GM23338 (cell line): Measurements from ENCODE around the gene CCDC170. TPM values are rescaled to one million over a fixed set of nuclear protein-coding genes. Genes with fewer than 3 reads are reported as not detected.

Experiments
- ATAC-seq: fragments of 200-7000 bp; cut with Tn5 transposase; 3 replicates; pipeline ENCODE4 v1.9.1; 2020
- DNase-seq: peaks from one replicate; pipeline ENCODE4 v3.0.0-alpha.2; 2015; ENCODE audit warnings: low spot score
- H2AFZ ChIP-seq: fragments of 200-600 bp; sonication (generic); 2 replicates; pipeline ENCODE4 v1.8.0; 2016; ENCODE audit warnings: antibody characterized with exemption, mild to moderate bottlenecking, moderate library complexity
- H3F3A ChIP-seq: fragments of 200-600 bp; sonication (generic); replicated peaks from 2 replicates; pipeline ENCODE4 v1.8.0; 2017; ENCODE audit warnings: antibody characterized with exemption, mixed run types, low read depth
- H3K27ac ChIP-seq: fragments of 200-600 bp; sonication (generic); 2 replicates; pipeline ENCODE4 v1.6.1; 2016; ENCODE audit warnings: low read depth
- H3K27me3 ChIP-seq: fragments of 200-600 bp; sonication (generic); 2 replicates; pipeline ENCODE4 v1.8.0; 2016; ENCODE audit warnings: mild to moderate bottlenecking, mixed run types, moderate library complexity; ENCODE audit not compliant: insufficient read depth
- H3K36me3 ChIP-seq: fragments of 200-600 bp; sonication (generic); 2 replicates; pipeline ENCODE4 v1.8.0; 2016; ENCODE audit warnings: mild to moderate bottlenecking; ENCODE audit not compliant: insufficient read depth
- H3K4me1 ChIP-seq: fragments of 200-600 bp; sonication (generic); 2 replicates; pipeline ENCODE4 v1.8.0; 2016; ENCODE audit warnings: mild to moderate bottlenecking, moderate library complexity; ENCODE audit not compliant: insufficient read depth
- H3K4me2 ChIP-seq: fragments of 200-600 bp; sonication (generic); 2 replicates; pipeline ENCODE4 v1.7.1; 2017; ENCODE audit warnings: mixed run types
- H3K4me3 ChIP-seq: fragments of 200-600 bp; sonication (generic); 2 replicates; pipeline ENCODE4 v1.6.1; 2016; ENCODE audit warnings: mixed run types
- H3K79me2 ChIP-seq: fragments of 200-600 bp; sonication (generic); replicated peaks from 2 replicates; pipeline ENCODE4 v1.8.0; 2017; ENCODE audit warnings: mild to moderate bottlenecking; ENCODE audit not compliant: insufficient read depth
- H3K9me2 ChIP-seq: fragments of 200-600 bp; sonication (generic); 2 replicates; pipeline ENCODE4 v1.8.0; 2017; ENCODE audit not compliant: insufficient read depth
- H4K20me1 ChIP-seq: fragments of 200-600 bp; sonication (generic); replicated peaks from 2 replicates; pipeline ENCODE4 v1.8.0; 2017; ENCODE audit warnings: mild to moderate bottlenecking; ENCODE audit not compliant: insufficient read depth
- H3K27ac Mint-ChIP-seq: 2 replicates; pipeline ENCODE4 v1.8.0; 2020; ENCODE audit warnings: inconsistent platforms, mild to moderate bottlenecking, moderate library complexity, mixed read lengths
- H3K27me3 Mint-ChIP-seq: 3 replicates; pipeline ENCODE4 v1.8.0; 2022; ENCODE audit warnings: low read depth, mild to moderate bottlenecking, moderate library complexity, mixed read lengths, inconsistent platforms; ENCODE audit not compliant: insufficient read depth, poor library complexity
- H3K36me3 Mint-ChIP-seq: 3 replicates; pipeline ENCODE4 v1.8.0; 2021; ENCODE audit warnings: low read depth, mild to moderate bottlenecking, inconsistent platforms, moderate library complexity, mixed read lengths
- H3K4me1 Mint-ChIP-seq: 3 replicates; pipeline ENCODE4 v1.8.0; 2020; ENCODE audit warnings: mild to moderate bottlenecking, inconsistent platforms, mixed read lengths
- H3K4me3 Mint-ChIP-seq: 3 replicates; pipeline ENCODE4 v1.8.0; 2021; ENCODE audit warnings: moderate library complexity, mild to moderate bottlenecking, inconsistent platforms, mixed read lengths
- H3K9me3 Mint-ChIP-seq: 3 replicates; pipeline ENCODE4 v1.8.0; 2020; ENCODE audit warnings: moderate library complexity, mild to moderate bottlenecking, inconsistent platforms, mixed read lengths
- CREB1 ChIP-seq: fragments of 250-450 bp; sonication (Bioruptor Pico); IDR thresholded peaks from 2 replicates; pipeline ENCODE4 v1.5.0; 2020; ENCODE audit warnings: low read depth, mild to moderate bottlenecking, moderate library complexity
- EZH2 ChIP-seq: fragments of 200-600 bp; sonication (generic); IDR thresholded peaks from one replicate; pipeline ENCODE4 v1.8.0; 2017; ENCODE audit warnings: antibody characterized with exemption, mild to moderate bottlenecking, low read depth; ENCODE audit not compliant: unreplicated experiment
- EZH2phosphoT487 ChIP-seq: fragments of 200-600 bp; sonication (generic); IDR thresholded peaks from one replicate; pipeline ENCODE4 v1.8.1; 2018; ENCODE audit warnings: antibody characterized with exemption; ENCODE audit not compliant: unreplicated experiment
- NANOG ChIP-seq: IDR thresholded peaks from 2 replicates; pipeline ENCODE4 v1.6.1; 2016; ENCODE audit warnings: antibody characterized with exemption, borderline replicate concordance
- POLR2AphosphoS5 ChIP-seq: IDR thresholded peaks from 2 replicates; pipeline ENCODE4 v1.6.1; 2016; ENCODE audit warnings: antibody characterized with exemption, low read depth
- STAT1 ChIP-seq: IDR thresholded peaks from one replicate; pipeline ENCODE4 v1.6.1; 2016; ENCODE audit warnings: antibody characterized with exemption; ENCODE audit not compliant: unreplicated experiment
- ZNF331 ChIP-seq: fragments of 250-450 bp; sonication (Bioruptor Pico); IDR thresholded peaks from 2 replicates; pipeline ENCODE4 v1.5.0; 2020; ENCODE audit warnings: low read depth, mild to moderate bottlenecking, moderate library complexity
- polyA plus RNA-seq: library from polyadenylated mRNA; unstranded; fragments of >200 nt; fragmentation: Nextera tagmentation; extraction: Ambion mirVana; gene quantifications from 2 replicates; pipeline ENCODE4 v1.2.1, GENCODE V29; 2016
- total RNA-seq: library from RNA; depleted of rRNA; stranded (reverse); fragments of >200 nt; shearing (Covaris generic); gene quantifications from 2 replicates; pipeline ENCODE4 v1.2.3, GENCODE V29; 2014
- TF ChIP-seq, protein P1 (sequence below), 2 experiments: fragments of 200-600 bp in 1 of 2; sonication (generic) in 1 of 2; conservative IDR thresholded peaks; 2 replicates each; pipeline versions ENCODE4 v1.5.1 to v1.6.1; 2016 to 2017; ENCODE audit warnings: antibody characterized with exemption in 2 of 2, low read depth in 2 of 2, mild to moderate bottlenecking in 2 of 2, moderate library complexity in 1 of 2
- TF ChIP-seq, protein P2 (sequence below): IDR thresholded peaks from one replicate; pipeline ENCODE4 v1.6.1; 2018; ENCODE audit warnings: antibody characterized with exemption; ENCODE audit not compliant: unreplicated experiment

The CCDC170 gene
- total and polyA plus RNA-seq, 2 experiments from 2014 or later: 0.18 TPM; not detected in 1

DNA sequence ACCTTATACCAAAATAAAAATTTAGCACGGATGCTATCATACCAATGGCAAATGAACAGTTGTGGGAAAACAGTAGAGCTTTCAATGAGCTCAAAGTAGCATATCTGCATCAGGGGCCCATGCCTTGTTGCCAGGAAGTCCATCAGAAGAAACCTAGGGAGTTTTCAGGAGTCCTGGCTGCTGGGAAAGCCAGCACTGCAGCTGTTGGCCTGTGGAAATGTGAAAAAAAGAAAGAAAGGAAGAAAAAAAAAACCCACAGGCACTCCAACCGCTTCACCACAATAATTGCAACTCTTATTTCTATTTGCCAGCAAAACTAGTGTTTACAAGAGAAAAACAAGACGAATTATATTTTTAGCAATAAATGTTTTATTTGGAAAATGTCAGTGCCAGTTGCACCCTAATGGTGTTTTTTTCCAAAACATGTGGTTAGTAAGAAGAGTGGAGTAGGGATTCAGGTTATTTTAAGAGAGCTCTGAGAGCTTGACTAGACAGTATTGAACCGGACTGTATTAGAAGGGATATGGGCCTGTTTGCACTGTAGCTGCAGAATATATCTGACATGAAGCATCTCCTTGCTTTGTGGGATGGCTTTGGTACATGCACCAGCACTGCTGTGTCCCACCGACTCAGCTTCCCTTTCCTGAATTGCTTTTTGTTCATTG lies 137.3 kb downstream of the CCDC170 start:
- Histone ChIP-seq H3K4me3 (no peak overlapping the region), H2AFZ (no peak overlapping the region), H3K4me1 (peaks cover 20% of the 10 kb centered on the region; the same call in 1 of the 2 replicates), H3K36me3 (no peaks in the 10 kb centered on the region), H3F3A (no peaks in the 10 kb centered on the region), H3K9me2 (no peaks in the 10 kb centered on the region), H3K79me2 (no peaks in the 10 kb centered on the region), H3K27ac (no peak overlapping the region), H3K4me2 (no peak overlapping the region), H4K20me1 (no peaks in the 10 kb centered on the region), H3K27me3 (no peaks in the 10 kb centered on the region)
- no peaks in the 10 kb centered on the region for H3K27me3 Mint-ChIP-seq
- H3K36me3 Mint-ChIP-seq: no peaks in the 10 kb centered on the region
- H3K4me1 Mint-ChIP-seq: peaks cover 20% of the 10 kb centered on the region
- DNase-seq (no peak), ATAC-seq (no peak)
- TF ChIP-seq CREB1 (CRISPR knock-in tag) (no peak), POLR2AphosphoS5 (no peak), ZNF331 (no peak), EZH2phosphoT487 (no peak), STAT1 (no peak), EZH2 (no peak)
- TF ChIP-seq, protein P1, sequence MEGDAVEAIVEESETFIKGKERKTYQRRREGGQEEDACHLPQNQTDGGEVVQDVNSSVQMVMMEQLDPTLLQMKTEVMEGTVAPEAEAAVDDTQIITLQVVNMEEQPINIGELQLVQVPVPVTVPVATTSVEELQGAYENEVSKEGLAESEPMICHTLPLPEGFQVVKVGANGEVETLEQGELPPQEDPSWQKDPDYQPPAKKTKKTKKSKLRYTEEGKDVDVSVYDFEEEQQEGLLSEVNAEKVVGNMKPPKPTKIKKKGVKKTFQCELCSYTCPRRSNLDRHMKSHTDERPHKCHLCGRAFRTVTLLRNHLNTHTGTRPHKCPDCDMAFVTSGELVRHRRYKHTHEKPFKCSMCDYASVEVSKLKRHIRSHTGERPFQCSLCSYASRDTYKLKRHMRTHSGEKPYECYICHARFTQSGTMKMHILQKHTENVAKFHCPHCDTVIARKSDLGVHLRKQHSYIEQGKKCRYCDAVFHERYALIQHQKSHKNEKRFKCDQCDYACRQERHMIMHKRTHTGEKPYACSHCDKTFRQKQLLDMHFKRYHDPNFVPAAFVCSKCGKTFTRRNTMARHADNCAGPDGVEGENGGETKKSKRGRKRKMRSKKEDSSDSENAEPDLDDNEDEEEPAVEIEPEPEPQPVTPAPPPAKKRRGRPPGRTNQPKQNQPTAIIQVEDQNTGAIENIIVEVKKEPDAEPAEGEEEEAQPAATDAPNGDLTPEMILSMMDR (conservative IDR thresholded peaks at IDR 0.05; ENCODE audit: low read depth in 2 of 2): no peak
- H3K9me3 Mint-ChIP-seq: no peaks in the 10 kb centered on the region; the same call in 2 of the 3 replicates
- H3K4me3 Mint-ChIP-seq: no peak overlapping the region
- H3K27ac Mint-ChIP-seq: no peak overlapping the region

DNA sequence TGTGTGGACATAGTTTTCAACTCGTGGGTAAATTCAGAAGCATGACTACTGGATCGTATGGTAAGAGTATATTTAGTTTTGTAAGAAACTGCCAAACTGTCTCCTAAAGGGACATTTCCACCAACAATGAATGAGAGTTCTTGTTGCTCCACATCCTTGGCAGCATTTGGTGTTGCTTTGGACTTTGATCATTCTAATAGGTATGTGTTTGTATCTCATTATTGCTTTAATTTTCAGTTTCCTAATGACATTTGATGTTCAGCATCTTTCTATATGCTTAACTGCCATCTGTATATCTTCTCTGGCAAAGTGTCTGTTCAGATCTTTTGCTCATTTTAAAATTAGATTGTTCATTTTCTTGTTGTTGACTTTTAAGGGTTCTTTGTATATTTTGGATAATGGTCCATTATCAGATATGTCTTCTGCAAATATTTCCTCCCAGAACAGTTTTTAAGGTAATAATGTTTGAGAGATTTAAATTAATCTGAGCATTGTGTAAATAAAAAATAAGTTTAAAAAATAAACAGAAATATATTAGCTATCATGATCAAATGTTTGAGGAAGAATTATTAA lies 138.7 kb downstream of the CCDC170 start:
- Mint-ChIP-seq H3K4me1 (peaks cover 20% of the 10 kb centered on the region), H3K27me3 (no peaks in the 10 kb centered on the region), H3K4me3 (no peak overlapping the region), H3K9me3 (no peaks in the 10 kb centered on the region; the same call in 2 of the 3 replicates), H3K27ac (no peak overlapping the region), H3K36me3 (no peaks in the 10 kb centered on the region)
- Histone ChIP-seq H3K4me2 (no peak overlapping the region), H3K79me2 (no peaks in the 10 kb centered on the region), H2AFZ (no peak overlapping the region), H3K27me3 (no peaks in the 10 kb centered on the region), H4K20me1 (no peaks in the 10 kb centered on the region), H3K4me1 (peaks cover 20% of the 10 kb centered on the region; the same call in 1 of the 2 replicates), H3K4me3 (no peak overlapping the region), H3F3A (no peaks in the 10 kb centered on the region), H3K36me3 (no peaks in the 10 kb centered on the region), H3K9me2 (no peaks in the 10 kb centered on the region), H3K27ac (no peak overlapping the region)
- DNase-seq (no peak), ATAC-seq (no peak)
- TF ChIP-seq, protein P2, sequence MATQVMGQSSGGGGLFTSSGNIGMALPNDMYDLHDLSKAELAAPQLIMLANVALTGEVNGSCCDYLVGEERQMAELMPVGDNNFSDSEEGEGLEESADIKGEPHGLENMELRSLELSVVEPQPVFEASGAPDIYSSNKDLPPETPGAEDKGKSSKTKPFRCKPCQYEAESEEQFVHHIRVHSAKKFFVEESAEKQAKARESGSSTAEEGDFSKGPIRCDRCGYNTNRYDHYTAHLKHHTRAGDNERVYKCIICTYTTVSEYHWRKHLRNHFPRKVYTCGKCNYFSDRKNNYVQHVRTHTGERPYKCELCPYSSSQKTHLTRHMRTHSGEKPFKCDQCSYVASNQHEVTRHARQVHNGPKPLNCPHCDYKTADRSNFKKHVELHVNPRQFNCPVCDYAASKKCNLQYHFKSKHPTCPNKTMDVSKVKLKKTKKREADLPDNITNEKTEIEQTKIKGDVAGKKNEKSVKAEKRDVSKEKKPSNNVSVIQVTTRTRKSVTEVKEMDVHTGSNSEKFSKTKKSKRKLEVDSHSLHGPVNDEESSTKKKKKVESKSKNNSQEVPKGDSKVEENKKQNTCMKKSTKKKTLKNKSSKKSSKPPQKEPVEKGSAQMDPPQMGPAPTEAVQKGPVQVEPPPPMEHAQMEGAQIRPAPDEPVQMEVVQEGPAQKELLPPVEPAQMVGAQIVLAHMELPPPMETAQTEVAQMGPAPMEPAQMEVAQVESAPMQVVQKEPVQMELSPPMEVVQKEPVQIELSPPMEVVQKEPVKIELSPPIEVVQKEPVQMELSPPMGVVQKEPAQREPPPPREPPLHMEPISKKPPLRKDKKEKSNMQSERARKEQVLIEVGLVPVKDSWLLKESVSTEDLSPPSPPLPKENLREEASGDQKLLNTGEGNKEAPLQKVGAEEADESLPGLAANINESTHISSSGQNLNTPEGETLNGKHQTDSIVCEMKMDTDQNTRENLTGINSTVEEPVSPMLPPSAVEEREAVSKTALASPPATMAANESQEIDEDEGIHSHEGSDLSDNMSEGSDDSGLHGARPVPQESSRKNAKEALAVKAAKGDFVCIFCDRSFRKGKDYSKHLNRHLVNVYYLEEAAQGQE: no peak
- TF ChIP-seq NANOG (no peak), ZNF331 (no peak)
- TF ChIP-seq, protein P1 (conservative IDR thresholded peaks at IDR 0.05; ENCODE audit: low read depth in 2 of 2): no peak
